WI38 (cell line): ENCODE measurements around the gene GALNT13.

ENCODE experiments used
- H3K4me3 ChIP-seq: 2 replicates; pipeline ENCODE4 v1.5.1; 2011; ENCODE audit warnings: low read depth, mild to moderate bottlenecking, control low read depth, low read length
- TF ChIP-seq, protein P1 (sequence below): IDR thresholded peaks from 2 replicates; pipeline ENCODE4 v1.5.1; 2012; ENCODE audit warnings: low read depth, mild to moderate bottlenecking, control low read depth, low read length

GALNT13 gene

DNA sequence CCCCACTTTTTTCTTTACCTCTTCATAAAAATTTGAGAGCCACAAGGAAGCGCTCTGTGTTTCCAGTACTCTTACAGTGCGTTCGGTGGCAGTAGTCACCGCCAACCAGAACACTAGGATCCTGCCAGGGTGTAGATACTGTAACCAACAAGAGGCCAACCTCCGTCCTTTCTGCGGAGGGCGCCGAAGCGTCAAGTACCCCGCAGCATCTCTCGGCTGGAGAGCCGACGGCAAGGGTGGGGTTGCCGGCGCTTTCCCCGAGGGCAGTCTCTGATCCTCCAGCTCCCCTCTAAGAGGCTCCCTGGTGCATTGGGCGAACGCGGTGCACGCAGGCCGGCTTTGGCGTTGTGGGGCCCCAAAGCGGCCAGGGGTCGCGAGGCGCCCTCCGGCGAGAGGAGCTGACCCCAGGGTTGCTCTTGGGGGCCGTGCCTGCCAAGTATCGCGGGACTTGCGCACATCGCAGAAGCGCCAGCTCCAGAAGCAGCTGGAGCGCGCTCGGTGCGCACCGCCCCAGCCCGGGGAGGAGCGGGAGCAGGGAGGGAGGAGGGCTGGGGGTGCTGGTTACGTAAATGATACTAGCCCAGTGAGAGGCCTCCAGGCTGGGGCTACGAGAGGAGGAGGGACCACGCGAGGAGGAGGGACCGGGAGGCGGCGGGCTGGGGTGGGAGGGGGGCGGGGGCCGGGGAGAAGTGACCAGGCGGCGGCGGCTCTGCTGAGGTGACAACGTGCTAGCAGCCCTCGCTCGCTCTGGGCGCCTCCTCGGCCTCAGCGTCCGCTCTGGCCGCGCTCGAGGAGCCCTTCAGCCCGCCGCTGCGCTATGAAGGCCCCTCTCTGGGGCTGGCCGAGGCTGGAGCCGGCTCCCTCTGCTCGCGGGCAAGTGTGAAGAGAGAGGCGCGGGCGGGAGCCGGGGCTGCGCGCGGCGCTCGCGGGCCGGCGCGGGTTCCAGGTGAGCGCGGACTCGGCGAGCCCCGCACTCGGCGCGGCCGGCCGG lies at the start of gene GALNT13:
Gene GALNT13 (plus strand): TSS at position 692 of the 991 bp plus-strand sequence.
- TF ChIP-seq, protein P1, sequence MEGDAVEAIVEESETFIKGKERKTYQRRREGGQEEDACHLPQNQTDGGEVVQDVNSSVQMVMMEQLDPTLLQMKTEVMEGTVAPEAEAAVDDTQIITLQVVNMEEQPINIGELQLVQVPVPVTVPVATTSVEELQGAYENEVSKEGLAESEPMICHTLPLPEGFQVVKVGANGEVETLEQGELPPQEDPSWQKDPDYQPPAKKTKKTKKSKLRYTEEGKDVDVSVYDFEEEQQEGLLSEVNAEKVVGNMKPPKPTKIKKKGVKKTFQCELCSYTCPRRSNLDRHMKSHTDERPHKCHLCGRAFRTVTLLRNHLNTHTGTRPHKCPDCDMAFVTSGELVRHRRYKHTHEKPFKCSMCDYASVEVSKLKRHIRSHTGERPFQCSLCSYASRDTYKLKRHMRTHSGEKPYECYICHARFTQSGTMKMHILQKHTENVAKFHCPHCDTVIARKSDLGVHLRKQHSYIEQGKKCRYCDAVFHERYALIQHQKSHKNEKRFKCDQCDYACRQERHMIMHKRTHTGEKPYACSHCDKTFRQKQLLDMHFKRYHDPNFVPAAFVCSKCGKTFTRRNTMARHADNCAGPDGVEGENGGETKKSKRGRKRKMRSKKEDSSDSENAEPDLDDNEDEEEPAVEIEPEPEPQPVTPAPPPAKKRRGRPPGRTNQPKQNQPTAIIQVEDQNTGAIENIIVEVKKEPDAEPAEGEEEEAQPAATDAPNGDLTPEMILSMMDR = no peak

GRCh38 chr2:153823880-153824279 lies 47.8 kb upstream of the GALNT13 start:
- H3K4me3 ChIP-seq = no peak overlapping the region
- TF ChIP-seq, protein P1 = no peak

More for the DNA sequence above, at the start of gene GALNT13:
- H3K4me3 ChIP-seq = no peak within 1 kb of the TSS

GRCh38 chr2:153828335-153828734 lies 43.4 kb upstream of the GALNT13 start:
- H3K4me3 ChIP-seq = no peak overlapping the region
- TF ChIP-seq, protein P1 = no peak

- TF ChIP-seq, protein P1 = no peak
- no peak overlapping the region for H3K4me3 ChIP-seq
Observed at GRCh38 chr2:153834662-153835061, 37.1 kb upstream of the GALNT13 start.

DNA sequence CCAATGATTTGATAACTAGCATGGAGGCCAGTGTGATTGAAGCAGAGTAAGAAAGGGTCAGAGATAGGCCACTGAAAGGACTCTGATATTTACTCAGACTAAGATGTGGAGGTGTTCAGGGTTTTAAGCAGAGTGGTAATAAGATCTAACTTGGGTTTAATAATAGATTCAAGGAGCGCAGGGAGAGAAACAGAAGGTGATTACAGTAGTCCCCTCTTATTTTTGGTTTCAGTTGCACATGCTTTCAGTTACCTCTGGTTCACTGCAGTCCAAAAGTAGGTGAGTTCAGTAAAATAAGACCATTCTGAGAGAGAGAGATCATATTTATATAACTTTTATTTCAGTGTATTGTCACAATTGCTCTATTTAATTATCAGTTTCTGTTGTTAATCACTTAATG lies 13.5 kb upstream of the GALNT13 start:
- TF ChIP-seq, protein P1 = no peak
- H3K4me3 ChIP-seq = no peak overlapping the region

DNA sequence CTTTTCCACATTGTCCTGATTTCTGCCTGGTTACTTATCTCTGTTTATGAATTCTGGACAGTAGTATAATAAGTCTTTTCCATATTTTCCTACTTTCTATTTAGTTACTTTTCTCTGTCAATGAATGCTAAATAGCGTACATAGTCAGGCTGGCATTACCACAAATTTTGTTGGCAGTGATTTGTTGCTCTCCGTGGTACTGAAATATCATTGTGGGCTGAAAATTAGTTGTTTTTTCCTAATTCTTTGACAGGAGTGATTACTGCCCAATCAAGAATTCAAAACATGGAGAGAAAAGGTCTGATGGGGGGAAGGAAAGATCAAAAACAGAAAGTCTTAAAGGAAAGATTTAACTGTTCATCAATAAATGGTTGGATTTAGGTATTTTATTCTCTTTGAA lies 7.7 kb upstream of the GALNT13 start:
- H3K4me3 ChIP-seq = no peak overlapping the region
- TF ChIP-seq, protein P1 = no peak

DNA sequence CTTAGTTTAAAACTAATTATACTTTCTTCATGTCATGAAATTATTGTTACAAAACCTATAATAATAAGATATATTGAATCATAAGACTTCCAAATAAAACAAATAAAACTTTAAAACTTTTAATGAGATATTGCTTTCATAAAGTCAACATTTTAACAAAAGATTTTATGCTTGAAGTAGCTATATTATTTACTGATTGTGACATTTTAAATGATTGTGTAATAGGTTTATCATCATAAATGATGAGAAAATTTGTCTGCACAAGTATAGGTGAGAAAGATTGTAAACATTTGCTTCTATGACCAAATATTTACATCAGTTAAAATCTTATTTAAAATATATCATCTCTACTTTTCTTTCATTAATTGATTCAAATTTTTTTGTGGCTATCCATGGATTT lies 5.1 kb upstream of the GALNT13 start:
- no peak overlapping the region for H3K4me3 ChIP-seq
- TF ChIP-seq, protein P1 = no peak
